Activated T-helper 1 cell treated with anti-CD3 and anti-CD28 coated beads, Interleukin-12 subunit alpha, Interleukin-12 subunit beta, Interleukin-2, Interleukin-4 antibody, amounts not matched to agents 30 ng/mL and 10 ng/mL and 1 ng/mL, durations not matched to agents 14 hours and 24 hours and 36 hours (primary cell): ENCODE measurements around the gene CCNL1. TPM values are rescaled to one million over a fixed set of nuclear protein-coding genes. Genes with fewer than 3 reads are reported as not detected.
A peak's percentile ranks its signal among the peaks of the same experiment; 100 is the strongest.
"Not testable (repeated sequence)": the region's sequence is repeated elsewhere in the genome, so short reads cannot be mapped to it uniquely, and the experiment has no call there.

ENCODE experiments used
- DNase-seq: peaks from one replicate; pipeline ENCODE4 v3.0.0; 2021; ENCODE audit warnings: low spot score
- H3K27ac Mint-ChIP-seq: one replicate; pipeline ENCODE4 v1.8.0; 2021; ENCODE audit warnings: mild to moderate bottlenecking, mixed read lengths
- H3K27me3 Mint-ChIP-seq: one replicate; pipeline ENCODE4 v1.8.0; 2022; ENCODE audit warnings: mild to moderate bottlenecking, moderate library complexity, mixed read lengths; ENCODE audit not compliant: insufficient read depth
- H3K36me3 Mint-ChIP-seq: one replicate; pipeline ENCODE4 v1.8.0; 2021; ENCODE audit warnings: low read depth, mixed read lengths
- H3K4me1 Mint-ChIP-seq: one replicate; pipeline ENCODE4 v1.8.0; 2021; ENCODE audit warnings: low read depth, mixed read lengths
- H3K4me3 Mint-ChIP-seq: one replicate; pipeline ENCODE4 v1.8.0; 2021; ENCODE audit warnings: mild to moderate bottlenecking, moderate library complexity, mixed read lengths
- H3K9me3 Mint-ChIP-seq: one replicate; pipeline ENCODE4 v1.8.0; 2021; ENCODE audit warnings: mixed read lengths
- intact Hi-C: fragments of 100-400 bp; cut with micrococcal nuclease; formaldehyde crosslinking; loops from one replicate; pipeline ENCODE4 v1.15.1; 2024
- total RNA-seq: library from RNA; stranded (reverse); gene quantifications from 2 replicates; pipeline ENCODE4 v1.2.3, GENCODE V29; 2022

Gene CCNL1
- total RNA-seq, 1 donor from 2014 or later = 167 TPM

DNA sequence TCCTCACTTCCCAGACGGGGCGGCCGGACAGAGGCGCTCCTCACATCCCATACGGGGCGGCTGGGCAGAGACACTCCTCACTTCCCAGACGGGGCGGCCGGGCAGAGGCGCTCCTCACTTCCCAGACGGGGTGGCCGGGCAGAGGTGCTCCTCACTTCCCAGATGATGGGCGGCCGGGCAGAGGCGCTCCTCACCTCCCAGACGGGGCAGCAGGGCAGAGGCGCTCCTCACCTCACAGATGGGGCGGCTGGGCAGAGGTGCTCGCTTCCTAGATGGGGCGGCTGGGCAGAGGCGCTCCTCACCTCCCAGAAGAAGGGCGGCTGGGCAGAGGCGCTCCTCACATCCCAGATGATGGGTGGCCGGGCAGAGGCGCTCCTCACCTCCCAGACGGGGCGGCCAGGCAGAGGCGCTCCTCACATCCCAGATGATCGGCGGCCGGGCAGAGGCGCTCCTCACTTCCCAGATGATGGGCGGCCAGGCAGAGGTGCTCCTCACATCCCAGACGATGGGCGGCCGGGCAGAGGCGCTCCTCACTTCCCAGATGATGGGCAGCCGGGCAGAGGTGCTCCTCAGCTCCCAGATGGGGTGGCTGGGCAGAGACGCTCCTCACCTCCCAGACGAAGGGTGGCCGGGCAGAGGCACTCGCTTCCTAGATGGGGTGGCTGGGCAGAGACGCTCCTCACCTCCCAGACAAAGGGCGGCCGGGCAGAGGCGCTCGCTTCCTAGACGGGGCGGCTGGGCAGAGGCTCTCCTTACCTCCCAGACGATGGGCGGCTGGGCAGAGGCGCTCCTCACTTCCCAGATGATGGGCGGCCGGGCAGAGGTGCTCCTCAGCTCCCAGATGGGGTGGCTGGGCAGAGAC lies 18.8 kb upstream of the CCNL1 start:
- DNase-seq, H3K4me3 Mint-ChIP-seq, H3K27ac Mint-ChIP-seq, H3K27me3 Mint-ChIP-seq: not testable (repeated sequence)
- intact Hi-C loops = loop anchor here (5.0 to 10.0 kb wide), 2 partner anchors 926 to 1464 kb away; partner anchors contain the start of genes GFM1 and SHOX2
- Mint-ChIP-seq H3K9me3 (peaks cover 29% of the 10 kb centered on the region), H3K36me3 (peaks cover 41% of the 10 kb centered on the region), H3K4me1 (peaks cover 27% of the 10 kb centered on the region)

DNA sequence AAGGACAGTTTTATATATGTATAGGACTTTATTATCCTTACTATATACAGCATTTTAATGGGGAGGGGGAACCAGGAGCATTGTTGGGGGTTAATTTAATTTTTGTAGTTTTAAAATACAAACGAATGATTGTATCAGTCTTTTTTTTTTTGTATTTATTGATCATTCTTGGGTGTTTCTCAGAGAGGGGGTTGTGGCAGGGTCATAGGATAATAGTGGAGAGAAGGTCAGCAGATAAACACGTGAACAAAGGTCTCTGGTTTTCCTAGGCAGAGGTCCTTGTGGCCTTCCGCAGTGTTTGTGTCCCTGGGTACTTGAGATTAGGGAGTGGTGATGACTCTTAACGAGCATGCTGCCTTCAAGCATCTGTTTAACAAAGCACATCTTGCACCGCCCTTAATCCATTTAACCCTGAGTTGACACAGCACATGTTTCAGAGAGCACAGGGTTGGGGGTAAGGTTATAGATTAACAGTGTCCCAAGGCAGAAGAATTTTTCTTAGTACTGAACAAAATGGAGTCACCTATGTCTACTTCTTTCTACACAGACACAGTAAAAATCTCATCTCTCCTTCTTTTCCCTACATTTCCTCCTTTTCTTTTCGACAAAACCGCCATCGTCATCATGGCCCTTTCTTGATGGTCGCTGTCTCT lies 18.0 kb upstream of the CCNL1 start:
- Mint-ChIP-seq H3K9me3 (peaks cover 21% of the 10 kb centered on the region), H3K36me3 (peaks cover 33% of the 10 kb centered on the region), H3K4me1 (peaks cover 29% of the 10 kb centered on the region)
- H3K4me3 Mint-ChIP-seq, H3K27ac Mint-ChIP-seq, DNase-seq, H3K27me3 Mint-ChIP-seq: not testable (repeated sequence)
- intact Hi-C loops = loop anchor here (5.0 to 10.0 kb wide), 2 partner anchors 927 to 1464 kb away; partner anchors contain the start of genes GFM1 and SHOX2

DNA sequence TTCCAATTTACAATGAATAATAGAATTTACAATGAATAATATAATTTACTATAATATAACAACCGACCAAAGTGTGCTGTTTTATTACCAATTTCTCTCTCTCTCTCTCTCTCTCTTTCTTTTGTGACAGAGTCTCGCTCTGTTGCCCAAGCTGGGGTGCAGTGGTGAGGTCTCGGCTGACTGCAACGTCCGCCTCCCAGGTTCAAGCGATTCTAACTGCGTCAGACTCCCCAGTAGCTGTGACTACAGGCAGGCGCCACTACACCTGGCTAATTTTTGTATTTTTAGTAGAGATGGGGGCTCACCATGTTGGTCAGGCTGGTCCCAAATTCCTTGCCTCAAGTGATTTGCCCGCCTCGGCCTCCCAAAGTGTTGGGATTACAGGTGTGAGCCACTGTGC lies 17.0 kb upstream of the CCNL1 start:
- H3K9me3 Mint-ChIP-seq = peaks cover 16% of the 10 kb centered on the region
- H3K4me3 Mint-ChIP-seq = peak overlapping the region; percentile 68
- peaks cover 30% of the 10 kb centered on the region for H3K36me3 Mint-ChIP-seq
- DNase-seq = no peak
- H3K27ac Mint-ChIP-seq = no peak overlapping the region
- intact Hi-C loops = loop anchor here (5.0 to 10.0 kb wide), 2 partner anchors 928 to 1465 kb away; partner anchors contain the start of genes GFM1 and SHOX2
- H3K4me1 Mint-ChIP-seq = peaks cover 35% of the 10 kb centered on the region
- H3K27me3 Mint-ChIP-seq = no peaks in the 10 kb centered on the region

DNA sequence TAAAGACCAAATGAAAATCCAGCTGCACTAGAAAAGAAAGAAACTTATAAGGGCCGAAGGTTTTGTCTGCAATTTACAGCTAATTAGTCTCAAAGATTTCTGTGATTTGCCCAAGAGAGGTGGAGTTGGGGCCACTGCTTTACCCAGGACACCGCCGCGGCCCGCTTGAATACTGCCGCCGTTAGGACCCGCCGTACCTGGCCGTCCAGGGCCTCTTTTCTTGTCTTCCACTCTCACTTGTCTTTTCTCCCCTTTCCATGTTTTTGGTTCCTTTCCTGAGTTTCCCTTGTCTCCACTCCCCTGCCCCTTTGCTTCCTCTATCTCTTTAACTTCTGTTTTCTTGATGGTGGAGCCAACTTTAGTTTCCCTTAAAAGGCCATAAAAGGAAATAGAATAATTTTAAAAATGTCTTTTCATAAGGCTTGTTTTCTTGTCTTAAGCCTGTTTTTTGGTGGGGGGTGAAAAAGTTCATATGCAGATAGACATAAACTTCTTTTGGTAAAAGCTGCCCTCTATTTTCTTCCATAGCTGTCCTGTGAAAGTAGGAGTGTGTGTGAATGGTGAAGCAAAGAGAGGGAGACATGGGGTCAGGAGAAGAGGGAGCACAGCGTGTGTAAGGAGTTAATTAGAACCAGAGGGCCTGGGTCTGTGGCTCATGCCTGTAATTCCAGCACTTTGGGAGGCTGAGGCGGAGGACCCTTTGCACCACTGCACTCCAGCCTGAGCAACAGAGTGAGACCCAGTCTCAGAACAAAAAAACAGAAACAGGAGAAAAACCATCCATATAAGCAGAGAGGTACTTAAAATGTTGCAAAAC lies 16.0 kb upstream of the CCNL1 start:
- peak overlapping the region; percentile 94 for H3K4me3 Mint-ChIP-seq
- peak overlapping the region; percentile 96 for H3K27ac Mint-ChIP-seq
- no peak for DNase-seq
- H3K4me1 Mint-ChIP-seq = peaks cover 42% of the 10 kb centered on the region
- intact Hi-C loops = loop anchor here (1.0 to 10.0 kb wide), 11 partner anchors 16 to 1466 kb away; partner anchors contain the start of genes CCNL1, GFM1, GMPS and LEKR1
- peaks cover 26% of the 10 kb centered on the region for H3K36me3 Mint-ChIP-seq
- H3K9me3 Mint-ChIP-seq = peaks cover 16% of the 10 kb centered on the region
- peaks cover 2% of the 10 kb centered on the region for H3K27me3 Mint-ChIP-seq

DNA sequence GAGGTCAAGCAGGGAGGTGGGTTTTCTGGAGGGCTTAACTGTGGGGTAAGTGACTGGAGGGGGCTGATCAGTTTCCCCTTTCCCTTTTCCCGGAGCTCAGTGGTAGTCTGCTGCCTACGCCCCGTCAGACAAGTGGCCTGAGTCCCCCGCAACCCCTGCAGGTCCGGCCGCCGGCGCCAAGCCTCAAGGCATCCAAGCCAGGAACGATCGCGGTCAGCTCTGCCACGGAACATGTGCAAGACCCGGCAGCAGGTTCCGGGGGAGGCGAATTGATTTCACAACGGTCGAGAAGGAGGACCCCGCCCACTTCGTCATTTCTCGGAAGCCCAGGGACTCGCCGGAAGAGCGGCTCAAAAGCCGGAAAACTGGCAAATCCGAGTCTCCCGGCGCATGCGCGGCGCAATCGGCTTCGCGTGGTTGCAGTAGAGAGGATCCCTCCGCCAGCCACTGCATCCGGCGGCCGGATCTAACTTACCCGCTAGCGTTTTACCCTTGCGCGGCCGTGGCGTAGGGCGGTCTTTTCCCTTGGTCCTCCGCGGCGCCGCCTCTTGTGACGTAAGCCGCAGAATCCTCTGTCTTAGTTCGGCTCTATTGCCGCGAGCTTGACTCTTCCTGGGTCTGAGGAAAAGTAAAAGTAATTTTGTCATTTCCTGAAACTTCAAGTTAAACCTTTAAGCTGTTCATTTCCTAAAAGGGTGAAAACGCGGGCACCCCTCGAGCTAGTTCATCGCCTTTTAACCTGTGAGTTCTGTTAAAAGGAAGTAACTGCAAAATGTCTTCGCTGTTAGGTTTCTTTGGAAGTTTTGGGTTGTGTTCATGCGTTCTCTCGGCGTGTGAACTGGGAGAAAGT lies 14.9 kb upstream of the CCNL1 start:
- peak; percentile 98 for DNase-seq
- intact Hi-C loops = loop anchor here (1.0 to 10.0 kb wide), 12 partner anchors 9 to 1467 kb away; partner anchors contain the start of genes CCNL1, GFM1, GMPS and LEKR1
- peak overlapping the region; percentile 94 for H3K4me3 Mint-ChIP-seq

DNA sequence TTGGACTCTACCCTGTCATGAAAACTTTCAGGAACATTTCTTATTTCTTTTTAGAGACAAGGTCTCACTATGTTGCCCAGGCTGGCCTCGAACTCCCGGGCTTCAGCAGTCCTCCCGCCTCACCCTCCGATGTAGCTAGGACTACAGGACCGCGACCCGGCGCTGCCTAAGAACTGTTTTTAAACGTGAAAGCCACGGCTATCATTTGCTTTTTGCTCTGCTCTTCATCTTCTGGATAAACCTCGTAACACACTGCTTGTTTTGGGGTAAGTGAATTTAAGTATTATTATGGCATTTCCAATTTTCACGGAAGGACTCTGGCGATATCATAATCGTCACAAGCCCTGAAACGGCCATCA lies 14.3 kb upstream of the CCNL1 start:
- Mint-ChIP-seq H3K36me3 (peaks cover 19% of the 10 kb centered on the region), H3K9me3 (peaks cover 5% of the 10 kb centered on the region), H3K4me1 (peaks cover 47% of the 10 kb centered on the region), H3K4me3 (peak overlapping the region; percentile 94), H3K27ac (peak overlapping the region; percentile 96), H3K27me3 (peaks cover 2% of the 10 kb centered on the region)
- intact Hi-C loops = loop anchor here (1.0 to 10.0 kb wide), 3 partner anchors 8 to 1303 kb away; partner anchors contain the start of genes GMPS and SHOX2
- DNase-seq = no peak

More for the DNA sequence above, 14.9 kb upstream of the CCNL1 start:
- peaks cover 23% of the 10 kb centered on the region for H3K36me3 Mint-ChIP-seq
- peaks cover 9% of the 10 kb centered on the region for H3K9me3 Mint-ChIP-seq
- peak overlapping the region; percentile 96 for H3K27ac Mint-ChIP-seq
- peaks cover 2% of the 10 kb centered on the region for H3K27me3 Mint-ChIP-seq
- H3K4me1 Mint-ChIP-seq = peaks cover 47% of the 10 kb centered on the region

DNA sequence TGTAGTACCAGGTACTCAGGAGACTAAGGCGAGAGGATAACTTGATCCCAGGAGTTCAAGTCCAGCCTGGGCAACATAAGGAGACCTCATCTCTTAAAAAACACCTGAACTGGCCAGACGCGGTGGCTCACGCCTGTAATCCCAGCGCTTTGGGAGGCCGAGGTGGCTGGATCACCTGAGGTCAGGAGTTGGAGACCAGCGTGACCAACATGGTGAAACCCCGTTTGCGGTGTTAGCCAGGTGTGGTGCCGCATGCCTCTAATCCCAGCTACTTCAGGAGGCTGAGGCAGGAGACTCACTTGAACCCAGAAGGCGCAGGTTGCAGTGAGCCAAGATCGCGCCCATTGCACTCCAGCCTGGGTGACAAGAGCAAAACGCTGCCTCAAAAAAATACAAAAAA lies 13.4 kb upstream of the CCNL1 start:
- not testable (repeated sequence) for DNase-seq, H3K4me3 Mint-ChIP-seq, H3K27me3 Mint-ChIP-seq, H3K27ac Mint-ChIP-seq, H3K9me3 Mint-ChIP-seq
- Mint-ChIP-seq H3K4me1 (peaks cover 47% of the 10 kb centered on the region), H3K36me3 (peaks cover 18% of the 10 kb centered on the region)
- intact Hi-C loops = loop anchor here (10.0 kb wide), 1 partner anchor 931 kb away; the partner anchor contains the start of gene SHOX2

DNA sequence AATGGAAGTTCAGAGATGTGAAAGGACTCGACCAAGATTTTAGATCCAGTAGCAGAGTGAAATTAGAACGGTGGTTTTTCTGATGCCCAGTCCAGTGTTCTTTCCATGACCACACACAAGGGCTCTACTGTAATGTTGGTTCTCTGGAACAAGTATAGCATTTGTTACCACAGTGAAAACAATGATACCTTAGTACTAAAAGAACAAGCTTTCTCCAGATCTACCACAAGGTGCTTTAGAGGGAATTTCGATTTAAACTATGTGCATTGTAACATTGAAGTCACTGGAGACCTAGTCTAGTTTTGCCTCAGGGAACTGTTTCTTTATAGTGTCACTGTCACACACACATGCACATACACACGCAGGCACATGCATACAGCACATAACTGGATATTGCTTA lies 12.8 kb upstream of the CCNL1 start:
- intact Hi-C loops = loop anchor here (10.0 kb wide), 1 partner anchor 932 kb away; the partner anchor contains the start of gene SHOX2

DNA sequence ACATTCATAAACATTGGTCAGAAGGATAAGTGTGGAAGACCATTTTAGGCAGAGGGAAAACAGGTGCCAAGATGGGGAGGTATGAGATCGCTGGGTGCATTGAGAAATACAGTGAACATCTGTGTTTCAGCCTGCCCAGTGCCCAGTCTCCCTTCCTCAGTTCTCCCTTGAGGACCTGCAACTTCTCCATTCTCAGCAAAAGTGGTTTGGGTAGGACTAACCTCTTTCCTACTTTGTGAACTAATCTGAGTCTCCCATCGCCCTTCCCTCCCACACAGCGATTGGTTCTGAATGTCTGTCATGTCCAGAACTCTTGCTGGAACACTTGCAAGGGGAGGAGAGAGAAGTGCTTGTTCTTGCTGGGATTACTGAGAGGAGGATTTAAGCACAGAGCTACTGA lies 10.9 kb upstream of the CCNL1 start:
- no peak for DNase-seq
- Mint-ChIP-seq H3K36me3 (peaks cover 4% of the 10 kb centered on the region), H3K4me1 (peaks cover 35% of the 10 kb centered on the region), H3K27ac (no peak overlapping the region), H3K4me3 (no peak overlapping the region), H3K9me3 (no peaks in the 10 kb centered on the region), H3K27me3 (peaks cover 2% of the 10 kb centered on the region)
- intact Hi-C loops = loop anchor here (10.0 kb wide), 1 partner anchor 934 kb away; the partner anchor contains the start of gene SHOX2

More for the DNA sequence above, 12.8 kb upstream of the CCNL1 start:
- Mint-ChIP-seq H3K36me3 (peaks cover 12% of the 10 kb centered on the region), H3K9me3 (peaks cover 4% of the 10 kb centered on the region), H3K4me1 (peaks cover 47% of the 10 kb centered on the region), H3K4me3 (peak overlapping the region; percentile 30), H3K27ac (peak overlapping the region; percentile 60), H3K27me3 (peaks cover 2% of the 10 kb centered on the region)
- no peak for DNase-seq

DNA sequence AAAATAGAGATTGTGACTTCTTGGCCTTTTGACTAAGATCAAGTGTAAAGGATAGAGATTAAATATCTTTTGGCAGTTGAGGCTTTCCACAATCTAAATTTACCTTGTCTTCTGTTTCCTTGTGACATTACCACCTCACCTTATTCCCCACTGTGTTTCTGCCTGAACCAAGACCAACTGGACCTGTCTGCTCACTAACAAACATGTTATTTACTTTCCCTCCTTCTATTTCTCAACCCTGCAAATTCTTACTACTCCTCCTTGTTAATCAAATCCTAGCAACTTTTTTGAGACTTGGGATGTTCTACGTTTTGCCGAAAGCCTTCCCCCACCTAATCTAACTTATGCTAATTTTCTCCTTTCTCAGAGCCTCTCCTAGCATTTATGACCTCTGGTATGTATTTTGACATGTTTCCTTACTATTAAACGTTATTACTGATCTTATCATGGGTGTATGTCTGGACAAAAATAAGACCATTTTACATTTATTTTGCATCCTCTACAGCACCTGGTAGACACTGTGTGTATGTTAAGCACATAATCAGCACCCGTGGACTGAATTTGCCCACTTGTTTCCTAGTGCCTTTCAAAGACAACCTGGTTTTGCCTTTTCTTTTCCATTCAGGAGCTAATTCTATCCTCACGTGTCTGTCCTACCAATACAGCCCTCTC lies 7.6 kb upstream of the CCNL1 start:
- intact Hi-C loops = no loop called here
- Mint-ChIP-seq H3K4me1 (peaks cover 26% of the 10 kb centered on the region), H3K36me3 (peaks cover 4% of the 10 kb centered on the region), H3K9me3 (no peaks in the 10 kb centered on the region), H3K27ac (no peak overlapping the region), H3K27me3 (peaks cover 2% of the 10 kb centered on the region), H3K4me3 (no peak overlapping the region)
- no peak for DNase-seq

DNA sequence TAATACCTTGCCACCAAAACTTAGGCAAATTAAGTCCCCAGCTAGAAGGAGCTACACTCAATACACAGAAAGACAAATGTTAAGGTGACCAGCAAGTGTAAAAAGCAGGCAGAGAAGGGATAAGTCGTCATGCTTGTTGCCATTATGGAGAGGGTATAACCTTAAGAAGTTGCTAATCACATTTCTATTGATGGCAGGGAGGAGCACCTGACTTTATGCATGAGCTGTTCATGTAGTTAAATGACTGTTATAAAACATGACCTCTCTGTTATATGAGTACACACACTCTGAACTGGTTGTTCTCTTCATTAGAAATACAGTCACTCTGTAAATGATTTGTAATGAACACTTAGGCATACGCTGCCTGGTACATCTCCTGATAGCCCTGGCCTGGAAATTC lies 6.6 kb upstream of the CCNL1 start:
- Mint-ChIP-seq H3K4me1 (peaks cover 29% of the 10 kb centered on the region), H3K27me3 (peaks cover 2% of the 10 kb centered on the region), H3K36me3 (peaks cover 6% of the 10 kb centered on the region), H3K4me3 (no peak overlapping the region), H3K9me3 (no peaks in the 10 kb centered on the region), H3K27ac (no peak overlapping the region)
- intact Hi-C loops = loop anchor here (1.0 kb wide), 1 partner anchor 8 kb away; no protein-coding TSS in a partner anchor
- no peak for DNase-seq
